ENCODE results near the gene ABTB2. TPM values are rescaled to one million over a fixed set of nuclear protein-coding genes. Genes with fewer than 3 reads are reported as not detected.
A peak's percentile ranks its signal among the peaks of the same experiment; 100 is the strongest.

ABTB2 gene
- total and polyA plus RNA-seq, 2 of the 8 experiments (the other 6 are each of a cell fraction or from before 2014, with no cell fraction given): 7.7 to 10.2 TPM

DNA sequence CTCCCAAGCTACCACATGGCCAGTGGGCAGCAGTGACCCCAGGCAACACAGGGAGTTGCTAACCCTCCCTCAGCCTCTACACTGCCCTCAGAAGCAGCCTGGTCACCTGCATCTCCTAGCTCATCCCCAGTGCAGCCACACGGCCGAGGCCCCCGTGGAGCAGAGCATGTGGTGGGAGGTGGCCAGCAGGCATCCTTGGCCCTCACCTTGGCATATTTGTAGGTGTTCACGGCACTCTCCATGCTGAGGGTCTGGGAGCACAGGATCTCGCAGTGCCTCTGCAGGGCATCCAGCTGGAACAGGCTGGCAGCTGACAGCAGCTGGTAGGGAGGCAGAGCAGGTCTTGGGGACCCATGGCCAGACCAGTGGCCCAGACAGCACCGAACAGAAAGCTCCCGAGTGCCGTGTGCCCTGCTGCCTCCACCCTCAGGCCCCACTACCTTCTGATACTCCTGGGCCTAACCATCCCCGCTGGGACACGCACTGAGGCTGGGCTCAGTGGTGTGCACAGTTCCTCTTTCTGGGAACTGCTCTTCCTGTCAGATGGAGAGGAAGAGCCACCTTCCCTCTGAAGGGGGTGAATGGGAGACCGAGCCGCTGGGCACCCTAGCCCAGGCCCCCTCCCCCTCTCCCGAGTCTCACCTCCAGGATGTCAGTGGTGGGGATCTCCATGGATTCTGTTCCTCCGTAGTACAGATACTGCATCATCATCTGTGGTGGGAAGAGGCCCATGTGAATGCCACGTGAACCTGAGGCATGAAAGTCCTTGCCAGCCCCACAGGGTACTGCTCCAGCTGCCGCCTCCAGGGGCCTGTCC lies 203.5 kb downstream of the ABTB2 start:
- 93% methylated on average over 14 of the region's 16 CpGs; no CpG with 5 or more reads in 1 of the 2 experiments for WGBS, 2 experiments (ENCODE audit: extremely low coverage in 1 of 2, insufficient coverage in 1 of 2, insufficient read length in 1 of 2, insufficient replicate concordance in 2 of 2, low coverage in 1 of 2, low lambda C conversion rate in 2 of 2, missing lambda C conversion rate in 1 of 2)
- Histone ChIP-seq H3K27ac (ENCODE audit: low read depth, low read length) (no peak overlapping the region), H3K4me2 (ENCODE audit: insufficient read depth in 1 of 2, low read depth in 2 of 2, low read length in 2 of 2) (no peak overlapping the region), H3K9me3 (ENCODE audit: insufficient read depth in 2 of 2, low read depth in 1 of 2, low read length in 1 of 2) (no peaks in the 10 kb centered on the region), H3K4me3 (ENCODE audit: extremely low read depth in 1 of 4, insufficient read depth in 2 of 4, low read depth in 3 of 4, low read length in 4 of 4) (no peak overlapping the region), H2BK15ac (ENCODE audit: low read length) (no peak overlapping the region), H4K8ac (ENCODE audit: extremely low read depth, insufficient read depth, low read length) (no peak overlapping the region; the same call in 1 of the 2 replicates), H3K79me2 (ENCODE audit: control insufficient read depth in 1 of 2, insufficient read depth in 2 of 2, low read length in 2 of 2) (no peaks in the 10 kb centered on the region), H2AK5ac (ENCODE audit: low read depth, low read length) (0 out of 2 replicates have a peak overlapping the region, but pooled peaks have one; percentile 39), H3K23ac (ENCODE audit: insufficient read length) (no peak overlapping the region), H4K91ac (replicated peaks; ENCODE audit: insufficient read length, low read length) (no peak overlapping the region), H3K4ac (replicated peaks; ENCODE audit: insufficient read length, low read depth, low read length) (no peak overlapping the region), H3K79me1 (ENCODE audit: low read depth, low read length) (no peaks in the 10 kb centered on the region), H2BK120ac (replicated peaks; ENCODE audit: low read depth, low read length) (no peak overlapping the region), H3K27me3 (replicated peaks in 1 of 4; ENCODE audit: control insufficient read depth in 3 of 4, extremely low read depth in 1 of 4, insufficient read depth in 3 of 4, low read length in 3 of 4) (no peaks in the 10 kb centered on the region), H2BK20ac (ENCODE audit: low read length) (no peak overlapping the region), H3K18ac (ENCODE audit: extremely low read depth, low read length) (no peak overlapping the region), H4K5ac (ENCODE audit: insufficient read length, low read depth, low read length) (no peak overlapping the region), H3K14ac (ENCODE audit: insufficient read length) (no peak overlapping the region), H4K20me1 (replicated peaks in 1 of 2; ENCODE audit: control insufficient read depth in 1 of 2, insufficient read depth in 2 of 2, low read length in 2 of 2) (peaks cover 14 to 20% of the 10 kb centered on the region in 2 experiments), H3K9ac (replicated peaks in 1 of 4; ENCODE audit: extremely low read depth in 1 of 4, low read depth in 3 of 4, low read length in 3 of 4) (no peak overlapping the region), H2AFZ (ENCODE audit: low read length) (no peak overlapping the region), H3K4me1 (replicated peaks in 1 of 4; ENCODE audit: control insufficient read depth in 3 of 4, insufficient read depth in 4 of 4, low read length in 3 of 4) (no peaks in the 10 kb centered on the region), H3K23me2 (ENCODE audit: low read depth, low read length) (no peaks in the 10 kb centered on the region), H3K56ac (replicated peaks; ENCODE audit: insufficient read length, low read depth, low read length) (no peak overlapping the region), H2BK12ac (ENCODE audit: low read depth, low read length) (no peak overlapping the region), H2BK5ac (ENCODE audit: low read depth, low read length) (no peak overlapping the region; the same call in 1 of the 2 replicates), H3K36me3 (ENCODE audit: control insufficient read depth in 2 of 4, insufficient read depth in 4 of 4, low read length in 3 of 4) (peaks cover 0 to 3% (median 1%) of the 10 kb centered on the region in 4 experiments; a peak in 2 of 8 replicates)
- POLR2A ChIA-PET (ENCODE audit: partially characterized antibody): interaction anchor here (0.9 to 1.6 kb wide), 4 partner anchors 11 to 203 kb away, joined by 3 to 4 read pairs (median 3); partner anchors contain the start of gene ABTB2
- no peak for DNase-seq (ENCODE audit: low read depth in 1 of 2, low spot score in 2 of 2)
- FAIRE-seq: no peak
- no peak for TF ChIP-seq YY1 (IDR thresholded peaks at IDR 0.05; ENCODE audit: low read depth, low read length)
- TF ChIP-seq POLR2AphosphoS5 (IDR thresholded peaks at IDR 0.05; ENCODE audit: low read depth, low read length): 0 out of 2 replicates have a peak, but pooled peaks have one; percentile 20
- CTCF ChIA-PET (ENCODE audit: partially characterized antibody): interaction anchor here (0.6 to 11.3 kb wide), 7 partner anchors 9 to 314 kb away, joined by 3 to 89 read pairs (median 4); no protein-coding TSS in a partner anchor
